ENCODE measurements around the gene TUBA1C.
"Not testable (repeated sequence)": the region's sequence is repeated elsewhere in the genome, so short reads cannot be mapped to it uniquely, and the experiment has no call there.

GRCh38 chr12:49282740-49283375 lies 18.0 kb downstream of the TUBA1C start:
- not testable (repeated sequence) for TF ChIP-seq CTCF (IDR thresholded peaks at IDR 0.05; ENCODE audit: poor library complexity, severe bottlenecking); REST (IDR thresholded peaks at IDR 0.05; ENCODE audit: borderline replicate concordance); POLR2AphosphoS5 (IDR thresholded peaks at IDR 0.05); EP300 (conservative IDR thresholded peaks at IDR 0.05; ENCODE audit: poor library complexity, severe bottlenecking); TAF1 (IDR thresholded peaks at IDR 0.05; ENCODE audit: low read depth); EZH2 (IDR thresholded peaks at IDR 0.05; ENCODE audit: borderline replicate concordance, insufficient read depth, low read length, poor library complexity, severe bottlenecking); SMC3 (conservative IDR thresholded peaks at IDR 0.05; ENCODE audit: poor library complexity); RAD21 (conservative IDR thresholded peaks at IDR 0.05); MXI1 (conservative IDR thresholded peaks at IDR 0.05; ENCODE audit: poor library complexity, severe bottlenecking)

Data from neural cell (in vitro differentiated cells).